ENCODE results near the gene SYT9. TPM values are rescaled to one million over a fixed set of nuclear protein-coding genes. Genes with fewer than 3 reads are reported as not detected.

Gene SYT9
- total and polyA plus RNA-seq, 2 experiments from 2014 or later, result not detected

GRCh38 chr11:7486098-7486780 lies 234.5 kb downstream of the SYT9 start:
- H3K27me3 ChIP-seq (replicated peaks; ENCODE audit: insufficient read depth), result no peaks in the 10 kb centered on the region
- TF ChIP-seq EZH2phosphoT487 (IDR thresholded peaks at IDR 0.05; ENCODE audit: insufficient read depth, low read depth), result no peak
- no peak for TF ChIP-seq EZH2 (IDR thresholded peaks at IDR 0.05; ENCODE audit: insufficient read depth, poor library complexity, severe bottlenecking)
- H3K9ac ChIP-seq, result no peak overlapping the region
- no peaks in the 10 kb centered on the region for H3K79me2 ChIP-seq (ENCODE audit: insufficient read depth)
- 0 out of 2 replicates have a peak overlapping the region, but pooled peaks have one; percentile 0 for H3K27ac ChIP-seq
- DNase-seq, result peak; percentile 25
- no peaks in the 10 kb centered on the region for H4K20me1 ChIP-seq (ENCODE audit: insufficient read depth)
- peak overlapping the region; percentile 12 for H3K4me2 ChIP-seq (ENCODE audit: unreplicated experiment)
- 0 out of 2 replicates have a peak overlapping the region, but pooled peaks have one; percentile 45 for H2AFZ ChIP-seq
- in situ Hi-C loops (cut with MboI), result no loop called here
- H3K4me1 ChIP-seq (ENCODE audit: insufficient read depth), result peaks cover 36% of the 10 kb centered on the region
- 29 to 42% methylated on average over 2 of the region's 2 CpGs for WGBS, 2 experiments (ENCODE audit: low coverage in 1 of 2, low lambda C conversion rate in 2 of 2, missing lambda C conversion rate in 2 of 2)
- H3K9me3 ChIP-seq (ENCODE audit: low read depth), result no peaks in the 10 kb centered on the region
- H3K36me3 ChIP-seq (ENCODE audit: low read depth), result no peaks in the 10 kb centered on the region
- H3K9me2 ChIP-seq (ENCODE audit: insufficient read depth), result no peaks in the 10 kb centered on the region
- H3F3A ChIP-seq (ENCODE audit: insufficient read depth), result peaks cover 18% of the 10 kb centered on the region; the same call in 1 of the 2 replicates
- no peak overlapping the region for H3K4me3 ChIP-seq

- Histone ChIP-seq H3K36me3 (ENCODE audit: low read depth) (no peaks in the 10 kb centered on the region), H3K9ac (no peak overlapping the region), H3K4me3 (no peak overlapping the region)
Measured at GRCh38 chr11:7486781-7487140, 235.1 kb downstream of the SYT9 start.

DNA sequence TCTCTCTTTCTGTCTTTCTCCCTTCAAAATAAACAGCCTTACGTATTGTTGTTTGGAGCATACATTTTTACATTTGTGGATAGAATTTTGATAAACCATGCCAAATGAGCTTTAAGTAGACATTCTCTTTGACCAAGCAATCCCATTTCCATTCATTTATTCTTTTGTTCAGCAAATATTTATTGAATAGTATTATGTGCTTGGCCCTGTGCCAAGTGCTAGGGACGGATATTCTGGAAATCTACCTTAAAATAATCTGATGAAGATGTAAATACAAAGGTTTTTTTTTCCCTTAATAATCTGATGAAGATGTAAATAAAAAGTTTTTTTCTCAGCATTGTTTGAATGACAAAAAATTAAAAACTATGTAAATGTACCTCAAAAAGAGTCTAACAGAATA lies 235.7 kb downstream of the SYT9 start:
- Histone ChIP-seq H3K9me3 (ENCODE audit: low read depth) (no peaks in the 10 kb centered on the region), H3K4me3 (no peak overlapping the region), H3K9ac (no peak overlapping the region), H2AFZ (no peak overlapping the region), H3F3A (ENCODE audit: insufficient read depth) (peaks cover 18% of the 10 kb centered on the region; the same call in 1 of the 2 replicates), H3K27me3 (replicated peaks; ENCODE audit: insufficient read depth) (no peaks in the 10 kb centered on the region), H3K9me2 (ENCODE audit: insufficient read depth) (no peaks in the 10 kb centered on the region), H3K4me1 (ENCODE audit: insufficient read depth) (peaks cover 36% of the 10 kb centered on the region), H3K4me2 (ENCODE audit: unreplicated experiment) (no peak overlapping the region), H3K36me3 (ENCODE audit: low read depth) (no peaks in the 10 kb centered on the region), H4K20me1 (ENCODE audit: insufficient read depth) (no peaks in the 10 kb centered on the region), H3K27ac (no peak overlapping the region), H3K79me2 (ENCODE audit: insufficient read depth) (no peaks in the 10 kb centered on the region)
- in situ Hi-C loops (cut with MboI), result no loop called here
- no peak for TF ChIP-seq EZH2phosphoT487 (IDR thresholded peaks at IDR 0.05; ENCODE audit: insufficient read depth, low read depth)
- TF ChIP-seq EZH2 (IDR thresholded peaks at IDR 0.05; ENCODE audit: insufficient read depth, poor library complexity, severe bottlenecking), result no peak
- WGBS, 2 experiments (ENCODE audit: low coverage in 1 of 2, low lambda C conversion rate in 2 of 2, missing lambda C conversion rate in 2 of 2), result 43 to 50% methylated on average over 2 of the region's 2 CpGs
- no peak for DNase-seq

More at GRCh38 chr11:7486781-7487140, 235.1 kb downstream of the SYT9 start:
- H3K79me2 ChIP-seq (ENCODE audit: insufficient read depth), result no peaks in the 10 kb centered on the region
- no peaks in the 10 kb centered on the region for H3K9me3 ChIP-seq (ENCODE audit: low read depth)
- no peaks in the 10 kb centered on the region for H4K20me1 ChIP-seq (ENCODE audit: insufficient read depth)
- no peak for TF ChIP-seq EZH2phosphoT487 (IDR thresholded peaks at IDR 0.05; ENCODE audit: insufficient read depth, low read depth)
- TF ChIP-seq EZH2 (IDR thresholded peaks at IDR 0.05; ENCODE audit: insufficient read depth, poor library complexity, severe bottlenecking), result no peak
- no peaks in the 10 kb centered on the region for H3K9me2 ChIP-seq (ENCODE audit: insufficient read depth)
- in situ Hi-C loops (cut with MboI), result no loop called here
- no peak overlapping the region for H3K4me2 ChIP-seq (ENCODE audit: unreplicated experiment)
- H3K4me1 ChIP-seq (ENCODE audit: insufficient read depth), result peaks cover 36% of the 10 kb centered on the region
- 32 to 33% methylated on average over 6 of the region's 6 CpGs for WGBS, 2 experiments (ENCODE audit: low coverage in 1 of 2, low lambda C conversion rate in 2 of 2, missing lambda C conversion rate in 2 of 2)
- H3F3A ChIP-seq (ENCODE audit: insufficient read depth), result peaks cover 18% of the 10 kb centered on the region; the same call in 1 of the 2 replicates
- H3K27ac ChIP-seq, result 0 out of 2 replicates have a peak overlapping the region, but pooled peaks have one; percentile 0
- H2AFZ ChIP-seq, result no peak overlapping the region
- no peaks in the 10 kb centered on the region for H3K27me3 ChIP-seq (replicated peaks; ENCODE audit: insufficient read depth)
- DNase-seq, result peak; percentile 55

DNA sequence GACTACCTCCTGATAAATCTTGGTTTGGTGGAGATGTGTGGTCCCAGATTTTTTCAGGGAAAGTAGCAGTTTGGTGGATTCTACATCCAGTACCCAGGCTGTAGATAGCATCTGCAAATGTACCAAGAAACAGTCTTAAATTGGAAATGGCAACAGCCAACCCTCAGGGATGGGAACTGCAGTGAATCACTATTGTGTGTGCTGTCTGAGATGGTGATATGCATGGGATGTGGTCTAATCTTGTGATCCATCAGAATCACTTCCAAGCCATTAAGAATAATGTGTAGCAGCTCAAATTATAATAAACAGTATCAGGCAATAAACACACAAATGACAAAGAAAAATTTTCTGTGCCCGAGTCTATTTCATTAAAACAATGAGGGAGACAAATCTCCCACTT lies 237.0 kb downstream of the SYT9 start:
- Histone ChIP-seq H3F3A (ENCODE audit: insufficient read depth) (peaks cover 18% of the 10 kb centered on the region; the same call in 1 of the 2 replicates), H2AFZ (no peak overlapping the region), H3K27ac (no peak overlapping the region), H3K9me3 (ENCODE audit: low read depth) (no peaks in the 10 kb centered on the region), H3K4me2 (ENCODE audit: unreplicated experiment) (no peak overlapping the region), H4K20me1 (ENCODE audit: insufficient read depth) (no peaks in the 10 kb centered on the region), H3K79me2 (ENCODE audit: insufficient read depth) (no peaks in the 10 kb centered on the region), H3K36me3 (ENCODE audit: low read depth) (no peaks in the 10 kb centered on the region), H3K9me2 (ENCODE audit: insufficient read depth) (no peaks in the 10 kb centered on the region), H3K4me1 (ENCODE audit: insufficient read depth) (peaks cover 36% of the 10 kb centered on the region), H3K9ac (no peak overlapping the region), H3K27me3 (replicated peaks; ENCODE audit: insufficient read depth) (no peaks in the 10 kb centered on the region), H3K4me3 (no peak overlapping the region)
- TF ChIP-seq EZH2 (IDR thresholded peaks at IDR 0.05; ENCODE audit: insufficient read depth, poor library complexity, severe bottlenecking) (no peak), EZH2phosphoT487 (IDR thresholded peaks at IDR 0.05; ENCODE audit: insufficient read depth, low read depth) (no peak)
- 92 to 100% methylated on average over 1 of the region's 1 CpG for WGBS, 2 experiments (ENCODE audit: low coverage in 1 of 2, low lambda C conversion rate in 2 of 2, missing lambda C conversion rate in 2 of 2)
- in situ Hi-C loops (cut with MboI), result no loop called here
- DNase-seq, result no peak
